Rectal smooth muscle tissue (tissue), 1 donor: Measurements from ENCODE around the gene MUS81.
"Not testable (repeated sequence)": the region's sequence is repeated elsewhere in the genome, so short reads cannot be mapped to it uniquely, and the experiment has no call there.

Experiments
- H3K27ac ChIP-seq: one replicate; pipeline ENCODE4 v1.7.0; 2013; ENCODE audit warnings: low read depth, low read length, inconsistent platforms
- H3K27me3 ChIP-seq: one replicate; pipeline ENCODE4 v1.7.0; 2013; ENCODE audit warnings: low read length; ENCODE audit not compliant: control insufficient read depth, insufficient read depth
- H3K36me3 ChIP-seq: one replicate; pipeline ENCODE4 v1.7.0; 2013; ENCODE audit warnings: low read length; ENCODE audit not compliant: control insufficient read depth, insufficient read depth
- H3K4me1 ChIP-seq: one replicate; pipeline ENCODE4 v1.7.0; 2013; ENCODE audit warnings: low read length; ENCODE audit not compliant: control insufficient read depth, insufficient read depth
- H3K4me3 ChIP-seq: one replicate; pipeline ENCODE4 v1.7.0; 2013; ENCODE audit warnings: low read length
- H3K9ac ChIP-seq: one replicate; pipeline ENCODE4 v1.7.0; 2013; ENCODE audit warnings: low read length

MUS81 gene

GRCh38 chr11:65887723-65888162 is 27.5 kb downstream of the MUS81 start:
- H3K36me3 ChIP-seq, result peaks cover 18% of the 10 kb centered on the region
- peaks cover 28% of the 10 kb centered on the region for H3K4me1 ChIP-seq
- H3K4me3 ChIP-seq, result peak overlapping the region; percentile 94
- H3K9ac ChIP-seq, result peak overlapping the region; percentile 70
- peak overlapping the region; percentile 94 for H3K27ac ChIP-seq
- no peaks in the 10 kb centered on the region for H3K27me3 ChIP-seq

GRCh38 chr11:65888163-65888814 is 28.1 kb downstream of the MUS81 start, which contains the start of gene FIBP:
Gene FIBP (minus strand): TSS chr11:65888471. CDS start chr11:65888418, 53 bp downstream.
- H3K4me1 ChIP-seq, result peaks cover 31% of the 10 kb centered on the region

GRCh38 chr11:65890324-65891218 is 30.3 kb downstream of the MUS81 start, which contains the start of gene CCDC85B:
Gene CCDC85B (plus strand): TSS chr11:65890673. CDS start chr11:65890784, 111 bp downstream.
- Histone ChIP-seq H3K4me3 (peak within 1 kb of the TSS; percentile 81), H3K4me1 (peaks cover 37% of the 10 kb centered on the region), H3K9ac (peak within 1 kb of the TSS; percentile 57)

More at GRCh38 chr11:65888163-65888814, 28.1 kb downstream of the MUS81 start, which contains the start of gene FIBP:
- peak within 1 kb of the TSS; percentile 82 for H3K9ac ChIP-seq
- H3K27me3 ChIP-seq, result no peaks in the 10 kb centered on the region
- H3K36me3 ChIP-seq, result peaks cover 15% of the 10 kb centered on the region
- H3K27ac ChIP-seq, result peak within 1 kb of the TSS; percentile 94
- peak within 1 kb of the TSS; percentile 94 for H3K4me3 ChIP-seq

GRCh38 chr11:65891219-65892136 is 31.2 kb downstream of the MUS81 start:
- H3K4me1 ChIP-seq, result peaks cover 37% of the 10 kb centered on the region
- H3K4me3 ChIP-seq, result peak overlapping the region; percentile 81
- H3K9ac ChIP-seq, result no peak overlapping the region
- peaks cover under 1% of the 10 kb centered on the region for H3K36me3 ChIP-seq
- H3K27me3 ChIP-seq, result no peaks in the 10 kb centered on the region
- H3K27ac ChIP-seq, result peak overlapping the region; percentile 95

More at GRCh38 chr11:65890324-65891218, 30.3 kb downstream of the MUS81 start, which contains the start of gene CCDC85B:
- Histone ChIP-seq H3K36me3 (peaks cover 5% of the 10 kb centered on the region), H3K27ac (peak within 1 kb of the TSS; percentile 95), H3K27me3 (no peaks in the 10 kb centered on the region)

GRCh38 chr11:65892137-65892540 is 31.9 kb downstream of the MUS81 start:
- H3K36me3 ChIP-seq, H3K9ac ChIP-seq, H3K27me3 ChIP-seq: not testable (repeated sequence)
- peaks cover 37% of the 10 kb centered on the region for H3K4me1 ChIP-seq
- peak overlapping the region; percentile 81 for H3K4me3 ChIP-seq
- peak overlapping the region; percentile 95 for H3K27ac ChIP-seq

- H3K36me3 ChIP-seq, result no peaks in the 10 kb centered on the region
- peak overlapping the region; percentile 95 for H3K27ac ChIP-seq
- H3K27me3 ChIP-seq, result no peaks in the 10 kb centered on the region
- peaks cover 31% of the 10 kb centered on the region for H3K4me1 ChIP-seq
- H3K4me3 ChIP-seq, result peak overlapping the region; percentile 35
- no peak overlapping the region for H3K9ac ChIP-seq
These were observed 32.6 kb downstream of the MUS81 start for GRCh38 chr11:65892661-65893317.

GRCh38 chr11:65894034-65894591 is 33.9 kb downstream of the MUS81 start:
- peak overlapping the region; percentile 68 for H3K27ac ChIP-seq
- H3K27me3 ChIP-seq, result peaks cover 3% of the 10 kb centered on the region
- H3K36me3 ChIP-seq, result no peaks in the 10 kb centered on the region
- H3K9ac ChIP-seq, result peak overlapping the region; percentile 43
- H3K4me3 ChIP-seq, result peak overlapping the region; percentile 32
- H3K4me1 ChIP-seq, result peaks cover 31% of the 10 kb centered on the region

GRCh38 chr11:65895482-65895981 is 35.3 kb downstream of the MUS81 start:
- H3K4me1 ChIP-seq, result peaks cover 22% of the 10 kb centered on the region
- peaks cover 9% of the 10 kb centered on the region for H3K27me3 ChIP-seq
- no peaks in the 10 kb centered on the region for H3K36me3 ChIP-seq
- no peak overlapping the region for H3K4me3 ChIP-seq
- H3K27ac ChIP-seq, result no peak overlapping the region
- no peak overlapping the region for H3K9ac ChIP-seq

- H3K4me1 ChIP-seq, result peaks cover 22% of the 10 kb centered on the region
These were observed 36.1 kb downstream of the MUS81 start for GRCh38 chr11:65896034-65896999.

GRCh38 chr11:65897020-65897471 is 36.8 kb downstream of the MUS81 start:
- H3K27me3 ChIP-seq, result peaks cover 9% of the 10 kb centered on the region
- no peaks in the 10 kb centered on the region for H3K36me3 ChIP-seq
- H3K4me1 ChIP-seq, result peaks cover 18% of the 10 kb centered on the region
- no peak overlapping the region for H3K27ac ChIP-seq
- no peak overlapping the region for H3K9ac ChIP-seq
- no peak overlapping the region for H3K4me3 ChIP-seq

More at GRCh38 chr11:65896034-65896999, 36.1 kb downstream of the MUS81 start:
- H3K27ac ChIP-seq, result no peak overlapping the region
- no peak overlapping the region for H3K4me3 ChIP-seq
- no peak overlapping the region for H3K9ac ChIP-seq
- peaks cover 9% of the 10 kb centered on the region for H3K27me3 ChIP-seq
- no peaks in the 10 kb centered on the region for H3K36me3 ChIP-seq
